D341Med (cell line): ENCODE results near the gene NUDT15.
"Not testable (repeated sequence)": the region's sequence is repeated elsewhere in the genome, so short reads cannot be mapped to it uniquely, and the experiment has no call there.

Source experiments
- DNase-seq: peaks from one replicate; pipeline ENCODE4 v3.0.0; 2012; ENCODE audit warnings: low spot score

NUDT15 gene

GRCh38 chr13:48037346-48038173 lies at the start of gene NUDT15:
Gene NUDT15, plus strand, starts transcription at chr13:48037726. Its CDS starts 21 bp downstream, at chr13:48037747.
- DNase-seq = peak; percentile 96

DNA sequence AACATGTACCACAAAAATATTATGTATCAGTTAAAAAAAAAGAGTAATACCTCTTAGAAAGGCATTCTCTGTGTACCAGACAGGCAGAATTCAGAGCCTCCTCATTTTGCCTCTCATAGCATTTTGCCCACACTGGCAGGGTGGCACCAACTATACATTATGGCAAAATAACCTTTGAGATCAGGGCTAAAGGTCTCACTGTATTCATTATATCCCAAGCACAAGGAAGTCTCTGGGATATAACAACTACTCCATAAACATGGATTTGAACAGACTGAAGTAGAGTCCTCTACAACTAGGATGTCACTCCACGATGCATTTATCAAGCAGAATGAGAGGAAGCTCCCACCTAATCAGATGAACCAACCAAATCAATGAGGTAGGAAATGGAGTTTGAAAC lies 47.1 kb upstream of the NUDT15 start:
- no peak for DNase-seq

- DNase-seq = no peak
Measured at GRCh38 chr13:47990920-47991466, 46.5 kb upstream of the NUDT15 start.

DNA sequence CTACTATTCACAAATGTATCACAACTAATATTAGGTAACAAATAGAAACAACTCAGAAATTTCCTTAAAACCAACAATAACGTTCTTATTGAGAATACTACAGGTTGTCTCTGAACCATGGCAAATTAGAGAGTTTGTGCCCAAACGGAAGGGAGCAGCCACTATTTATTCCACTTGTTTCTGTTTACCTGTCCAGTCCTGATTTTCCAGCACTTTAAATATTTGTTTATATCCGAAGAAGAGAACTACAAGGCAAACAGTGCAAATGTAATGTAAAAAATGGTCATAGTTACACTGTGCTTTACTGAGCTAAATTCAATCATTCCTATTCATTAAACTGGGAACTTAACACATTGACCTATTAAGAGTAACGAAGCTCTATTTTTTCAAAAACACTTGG lies 45.7 kb upstream of the NUDT15 start:
- no peak for DNase-seq

DNA sequence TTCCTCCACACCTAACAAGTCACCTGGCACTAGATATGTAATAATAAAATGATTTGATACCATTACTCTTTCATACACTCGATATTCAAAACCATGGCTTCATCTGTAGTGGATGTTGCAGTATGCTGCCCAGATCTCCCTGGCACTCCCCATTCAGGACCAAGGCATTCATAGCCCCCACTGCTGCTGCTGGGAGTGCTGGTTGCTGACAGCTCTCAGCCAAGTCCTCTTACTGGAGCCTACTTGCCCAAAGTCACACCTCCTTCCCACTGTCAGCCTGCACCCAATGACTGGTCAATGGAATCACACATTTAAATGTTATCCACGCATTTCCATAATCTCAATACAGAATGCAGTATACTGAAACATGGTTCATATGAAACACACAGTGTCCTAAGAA lies 40.1 kb upstream of the NUDT15 start:
- DNase-seq = no peak

DNA sequence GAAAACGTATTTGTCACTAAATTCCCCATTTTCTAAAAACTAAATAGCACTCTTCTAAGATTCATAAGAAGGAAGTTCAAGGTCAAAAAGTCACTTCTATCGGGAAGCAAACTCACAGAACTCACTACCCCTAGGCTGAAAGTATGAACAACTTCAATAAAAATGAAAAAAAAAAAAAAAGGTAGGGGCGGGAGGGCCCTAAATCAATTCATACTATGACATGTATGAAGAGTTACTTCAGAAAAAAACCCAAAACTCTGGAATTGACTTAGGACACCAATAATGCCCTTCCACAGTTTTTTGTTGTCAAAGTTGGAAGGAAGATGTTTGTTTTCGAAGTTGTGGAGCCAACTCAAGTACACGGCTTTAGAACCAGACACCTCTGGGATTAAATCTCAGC lies 37.6 kb upstream of the NUDT15 start:
- no peak for DNase-seq

GRCh38 chr13:48000559-48001113 lies 36.9 kb upstream of the NUDT15 start:
- DNase-seq = no peak

DNA sequence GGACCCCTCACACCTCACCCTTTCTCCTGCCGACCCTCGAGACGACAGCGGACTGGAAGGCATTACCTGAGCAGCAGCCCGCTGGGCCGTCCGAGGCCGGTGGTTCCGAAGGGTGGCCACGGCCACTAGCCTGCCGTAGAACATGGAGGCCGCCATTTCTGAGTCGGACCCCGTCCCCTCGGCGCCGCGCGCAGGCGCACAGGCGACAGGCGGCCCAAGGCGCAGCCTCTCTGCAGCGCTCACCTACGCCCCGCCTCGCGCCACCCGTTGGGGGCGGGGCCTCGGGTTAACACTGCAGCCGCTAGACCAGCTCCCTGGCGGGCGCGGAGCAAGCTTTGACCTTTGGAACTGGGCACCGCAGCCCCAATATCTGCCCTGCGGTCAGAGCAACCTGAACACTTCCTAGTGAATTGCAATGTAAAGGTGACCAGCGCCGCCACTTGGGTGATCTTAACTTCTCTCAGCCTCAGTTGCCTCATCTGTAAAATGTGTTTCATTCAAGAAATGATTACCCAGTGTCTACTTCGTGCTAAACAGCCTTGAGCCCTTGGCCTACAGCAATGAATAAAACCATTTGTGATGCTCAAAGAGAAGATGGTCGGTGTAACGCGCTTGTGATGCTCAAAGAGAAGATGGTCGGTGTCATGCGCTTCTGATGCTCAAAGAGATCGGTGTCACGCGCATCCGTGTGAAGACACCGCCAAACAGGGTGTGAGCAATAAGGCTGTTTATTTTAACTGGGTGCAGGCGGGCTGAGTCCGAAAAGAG lies 36.2 kb upstream of the NUDT15 start, which contains the start of gene SUCLA2:
Gene SUCLA2, minus strand, starts transcription at position 160 of the 768 bp plus-strand sequence. Its CDS starts 4 bp downstream, at position 156.
- DNase-seq = peak; percentile 100

DNA sequence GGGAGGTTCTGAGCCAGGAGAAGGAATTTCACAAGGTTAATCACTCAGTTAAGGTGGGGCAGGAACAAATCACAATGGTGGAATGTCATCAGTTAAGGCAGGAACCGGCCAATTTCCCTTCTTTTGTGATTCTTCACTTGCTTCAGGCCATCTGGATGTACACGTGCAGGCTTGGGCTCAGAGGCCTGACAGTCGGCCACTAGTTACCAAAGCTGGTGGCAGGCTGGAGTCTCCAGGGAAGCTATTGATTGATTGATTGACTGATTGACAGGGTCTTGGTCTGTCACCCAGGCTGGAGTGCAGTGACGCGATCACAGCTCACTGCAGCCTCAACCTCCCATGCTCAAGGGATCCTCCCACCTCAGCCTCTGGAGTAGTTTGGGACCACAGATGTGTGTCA lies 35.5 kb upstream of the NUDT15 start:
- not testable (repeated sequence) for DNase-seq

GRCh38 chr13:48004201-48004600 lies 33.3 kb upstream of the NUDT15 start:
- DNase-seq = no peak

GRCh38 chr13:48006396-48006795 lies 31.1 kb upstream of the NUDT15 start:
- DNase-seq = no peak

DNA sequence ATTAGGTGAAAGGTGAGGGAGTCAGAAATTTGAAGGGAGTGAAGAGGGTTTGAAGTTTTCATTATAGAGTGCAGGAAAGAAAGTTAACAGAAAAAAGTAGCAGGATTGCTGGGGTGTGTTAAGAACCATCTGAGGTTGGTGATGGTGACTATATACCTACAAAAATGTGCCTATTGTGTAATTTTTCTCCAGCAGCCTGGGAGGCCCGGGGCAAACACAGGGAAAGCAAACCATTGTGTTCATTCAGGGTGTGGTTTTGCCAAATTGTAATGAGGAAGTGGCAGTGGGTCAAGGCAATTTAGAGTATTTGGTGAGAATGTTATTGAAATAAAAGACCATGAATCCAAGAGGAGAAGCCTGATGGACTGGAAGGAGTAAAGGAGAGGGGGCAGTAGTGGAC lies 28.2 kb upstream of the NUDT15 start:
- DNase-seq = no peak

DNA sequence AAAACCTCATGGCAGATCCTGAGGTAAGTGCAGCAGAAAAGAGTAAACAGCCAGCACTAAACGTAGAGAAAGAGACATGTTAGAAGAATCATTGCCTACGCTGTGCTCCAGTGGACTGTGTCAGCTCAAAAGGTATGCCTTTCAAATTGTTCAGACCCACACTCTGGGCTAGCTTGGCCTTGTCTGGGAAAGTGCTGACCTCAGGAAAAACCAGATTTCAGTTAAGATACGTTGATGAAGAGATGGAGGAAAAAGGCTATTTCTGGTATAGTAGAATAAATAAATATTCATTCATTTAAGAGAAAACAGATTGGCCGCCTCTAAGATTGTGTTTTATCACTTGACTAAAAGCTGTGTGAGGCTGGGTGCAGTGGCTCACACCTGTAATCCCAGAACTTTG lies 26.8 kb upstream of the NUDT15 start:
- no peak for DNase-seq

GRCh38 chr13:48012668-48013067 lies 24.9 kb upstream of the NUDT15 start:
- DNase-seq = no peak

DNA sequence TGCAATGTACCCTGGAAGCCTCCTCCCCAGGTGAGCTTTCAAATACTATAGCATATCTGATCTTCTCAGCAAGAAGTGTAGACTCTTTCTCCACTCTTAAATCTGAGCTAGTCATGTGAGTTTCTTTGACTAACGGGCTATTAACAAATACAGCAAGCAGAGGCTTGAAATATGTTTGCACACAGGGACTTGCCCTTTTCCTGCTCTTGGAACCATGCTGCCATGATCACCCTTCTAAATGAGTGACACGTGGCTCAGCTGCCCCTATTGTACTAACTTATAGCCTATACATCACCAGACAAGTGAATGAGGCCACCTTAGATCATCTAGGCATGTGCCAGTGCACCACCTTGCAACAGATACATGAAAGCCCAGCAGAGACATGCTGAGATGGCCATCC lies 23.2 kb upstream of the NUDT15 start:
- no peak for DNase-seq

- no peak for DNase-seq
Measured at GRCh38 chr13:48018637-48019036, 18.9 kb upstream of the NUDT15 start.

DNA sequence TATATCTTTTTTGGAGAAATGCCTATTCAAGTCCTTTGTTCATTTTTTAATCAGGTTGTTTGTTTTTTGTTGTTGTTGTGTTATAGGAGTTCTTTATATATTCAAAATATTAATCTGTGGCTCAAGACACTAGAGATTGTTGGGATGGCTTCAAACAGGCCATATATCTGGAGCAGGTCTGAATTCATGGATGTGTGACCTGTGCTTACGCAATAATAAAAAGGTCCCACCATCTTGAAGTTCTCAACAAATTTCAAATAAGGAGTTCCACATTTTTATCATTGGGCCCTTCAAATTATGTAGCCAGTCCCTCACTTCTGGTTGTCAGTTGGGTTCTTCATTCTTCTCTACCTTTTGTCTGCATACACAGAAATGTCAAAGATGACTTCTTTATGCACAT lies 17.7 kb upstream of the NUDT15 start:
- no peak for DNase-seq

DNA sequence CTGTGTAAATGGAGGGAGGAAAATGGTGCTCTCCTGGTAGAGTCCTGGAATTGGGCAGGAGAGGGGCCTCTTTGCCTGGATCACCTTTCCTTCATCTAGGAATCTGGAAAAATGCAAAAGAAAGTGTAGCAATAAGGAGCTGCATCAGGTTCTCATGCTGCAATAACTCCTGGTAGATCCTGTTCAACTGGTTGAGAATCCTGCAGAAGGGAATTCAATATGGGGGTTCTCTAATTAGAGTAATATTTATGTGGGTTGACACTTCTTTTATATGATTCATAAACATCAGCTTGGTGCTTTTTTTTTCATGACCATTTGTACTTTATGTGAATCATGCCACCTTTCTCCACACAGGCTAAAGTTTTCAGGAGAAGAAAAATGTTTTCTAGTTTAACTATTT lies 9.5 kb upstream of the NUDT15 start:
- no peak for DNase-seq

- no peak for DNase-seq
Measured at GRCh38 chr13:48029859-48030258, 7.7 kb upstream of the NUDT15 start.

- no peak for DNase-seq
Measured at GRCh38 chr13:48038761-48039160, 1.2 kb downstream of the NUDT15 start.

DNA sequence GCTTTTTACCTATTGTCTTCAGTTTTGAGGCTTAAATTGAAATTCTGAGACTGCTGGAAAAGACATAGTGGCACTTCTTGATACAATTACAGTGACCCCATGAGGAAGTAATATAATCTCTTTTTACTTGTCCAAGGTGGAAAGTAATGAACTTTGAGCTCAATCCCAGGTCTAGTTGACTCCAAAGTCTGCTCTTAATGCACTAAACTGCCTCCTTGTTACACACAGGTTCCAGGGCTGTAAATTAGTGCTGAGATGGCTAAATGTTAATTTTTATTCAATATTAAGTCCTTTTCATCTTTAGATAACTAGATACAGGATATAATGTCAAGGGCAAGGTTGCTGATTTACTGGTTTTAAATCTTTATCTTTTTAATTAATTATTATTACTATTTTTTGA lies 2.5 kb downstream of the NUDT15 start:
- DNase-seq = no peak

DNA sequence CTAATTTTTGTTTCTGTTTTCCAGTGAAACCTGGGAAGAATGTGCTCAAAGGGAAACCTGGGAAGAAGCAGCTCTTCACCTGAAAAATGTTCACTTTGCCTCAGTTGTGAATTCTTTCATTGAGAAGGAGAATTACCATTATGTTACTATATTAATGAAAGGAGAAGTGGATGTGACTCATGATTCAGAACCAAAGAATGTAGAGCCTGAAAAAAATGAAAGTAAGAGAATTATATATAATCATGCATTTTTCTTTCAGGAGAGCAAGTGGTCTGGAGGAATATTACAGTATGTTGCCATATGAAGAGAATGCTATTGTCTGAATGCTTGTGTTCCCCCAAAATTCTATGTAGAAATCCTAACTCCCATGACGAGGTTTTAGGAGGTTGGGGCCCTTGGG lies 3.4 kb downstream of the NUDT15 start:
- DNase-seq = no peak

DNA sequence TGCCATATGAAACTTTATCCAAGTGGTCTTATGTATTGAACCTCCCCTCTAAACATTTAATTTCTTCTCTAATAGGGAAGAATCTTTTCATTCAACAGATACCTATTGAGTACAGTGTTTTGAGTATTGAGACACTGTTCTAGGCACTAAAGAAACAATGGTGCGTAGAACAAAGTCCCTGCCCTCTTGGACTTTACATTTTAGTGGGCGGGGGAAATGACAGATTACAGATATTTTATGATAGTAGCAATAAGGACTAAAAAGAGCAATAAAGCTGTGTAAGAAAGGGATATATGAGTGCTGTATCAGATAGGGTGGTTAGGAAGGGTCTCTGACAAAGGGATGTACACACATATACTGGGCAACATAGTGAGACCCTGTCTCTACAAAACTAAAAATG lies 5.4 kb downstream of the NUDT15 start:
- no peak for DNase-seq
